Measurements from ENCODE around the gene BPIFB1. TPM values are rescaled to one million over a fixed set of nuclear protein-coding genes. Genes with fewer than 3 reads are reported as not detected.

The BPIFB1 gene
- total and polyA plus RNA-seq, 2 of the 13 experiments (the other 11 are each of a cell fraction or from before 2014, with no cell fraction given) = 0.82 to 4.4 TPM

DNA sequence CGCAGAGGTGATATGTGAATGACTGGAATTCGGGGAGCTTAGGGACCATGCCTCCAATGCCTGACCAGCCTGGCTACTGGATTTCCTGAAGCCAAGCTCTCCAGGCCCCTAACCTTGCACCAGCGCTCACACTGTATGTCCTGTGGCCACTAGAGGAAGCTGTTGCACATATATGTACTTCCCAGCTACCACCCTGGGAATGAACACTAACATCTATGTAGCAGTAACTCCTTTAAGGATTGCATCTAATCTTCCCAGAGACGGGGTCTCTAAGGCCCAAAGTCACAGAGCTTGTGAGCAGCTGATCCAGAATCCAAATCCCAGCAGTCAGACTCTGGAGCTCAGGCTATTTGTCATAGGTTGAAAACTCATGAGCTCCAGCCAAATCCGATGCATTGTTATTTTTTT, 20.4 kb upstream of the BPIFB1 start (continued):
- TF ChIP-seq ZNF383 (CRISPR knock-in tag; IDR thresholded peaks at IDR 0.05; ENCODE audit: borderline replicate concordance) = no peak
- TF ChIP-seq ZFX (CRISPR knock-in tag; IDR thresholded peaks at IDR 0.05; ENCODE audit: low read depth) = peak; percentile 51; the same call in 1 of the 2 replicates
- no peak for TF ChIP-seq SRSF9 (IDR thresholded peaks at IDR 0.05; ENCODE audit: borderline replicate concordance, insufficient read depth, low read depth, low read length, poor library complexity, severe bottlenecking)
- TF ChIP-seq RAD21 (CRISPR knock-in tag; IDR thresholded peaks at IDR 0.05) = peak; percentile 96
- TF ChIP-seq KDM5B (CRISPR knock-in tag; IDR thresholded peaks at IDR 0.05; ENCODE audit: borderline replicate concordance) = no peak
- no peak for TF ChIP-seq ZNF549 (CRISPR knock-in tag; IDR thresholded peaks at IDR 0.05)
- TF ChIP-seq ZKSCAN1 (IDR thresholded peaks at IDR 0.05; ENCODE audit: low read length) = no peak
- TF ChIP-seq, protein P1, sequence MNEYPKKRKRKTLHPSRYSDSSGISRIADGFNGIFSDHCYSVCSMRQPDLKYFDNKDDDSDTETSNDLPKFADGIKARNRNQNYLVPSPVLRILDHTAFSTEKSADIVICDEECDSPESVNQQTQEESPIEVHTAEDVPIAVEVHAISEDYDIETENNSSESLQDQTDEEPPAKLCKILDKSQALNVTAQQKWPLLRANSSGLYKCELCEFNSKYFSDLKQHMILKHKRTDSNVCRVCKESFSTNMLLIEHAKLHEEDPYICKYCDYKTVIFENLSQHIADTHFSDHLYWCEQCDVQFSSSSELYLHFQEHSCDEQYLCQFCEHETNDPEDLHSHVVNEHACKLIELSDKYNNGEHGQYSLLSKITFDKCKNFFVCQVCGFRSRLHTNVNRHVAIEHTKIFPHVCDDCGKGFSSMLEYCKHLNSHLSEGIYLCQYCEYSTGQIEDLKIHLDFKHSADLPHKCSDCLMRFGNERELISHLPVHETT (CRISPR knock-in tag; conservative IDR thresholded peaks at IDR 0.05) = no peak
- TF ChIP-seq CENPX (CRISPR knock-in tag; IDR thresholded peaks at IDR 0.05) = no peak
- TF ChIP-seq, protein P2, sequence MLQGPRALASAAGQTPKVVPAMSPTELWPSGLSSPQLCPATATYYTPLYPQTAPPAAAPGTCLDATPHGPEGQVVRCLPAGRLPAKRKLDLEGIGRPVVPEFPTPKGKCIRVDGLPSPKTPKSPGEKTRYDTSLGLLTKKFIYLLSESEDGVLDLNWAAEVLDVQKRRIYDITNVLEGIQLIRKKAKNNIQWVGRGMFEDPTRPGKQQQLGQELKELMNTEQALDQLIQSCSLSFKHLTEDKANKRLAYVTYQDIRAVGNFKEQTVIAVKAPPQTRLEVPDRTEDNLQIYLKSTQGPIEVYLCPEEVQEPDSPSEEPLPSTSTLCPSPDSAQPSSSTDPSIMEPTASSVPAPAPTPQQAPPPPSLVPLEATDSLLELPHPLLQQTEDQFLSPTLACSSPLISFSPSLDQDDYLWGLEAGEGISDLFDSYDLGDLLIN (CRISPR knock-in tag; IDR thresholded peaks at IDR 0.05; ENCODE audit: borderline replicate concordance) = no peak
- TF ChIP-seq ZFP37 (CRISPR knock-in tag; IDR thresholded peaks at IDR 0.05; ENCODE audit: borderline replicate concordance) = 0 out of 2 replicates have a peak, but pooled peaks have one; percentile 68
- TF ChIP-seq, protein P3, sequence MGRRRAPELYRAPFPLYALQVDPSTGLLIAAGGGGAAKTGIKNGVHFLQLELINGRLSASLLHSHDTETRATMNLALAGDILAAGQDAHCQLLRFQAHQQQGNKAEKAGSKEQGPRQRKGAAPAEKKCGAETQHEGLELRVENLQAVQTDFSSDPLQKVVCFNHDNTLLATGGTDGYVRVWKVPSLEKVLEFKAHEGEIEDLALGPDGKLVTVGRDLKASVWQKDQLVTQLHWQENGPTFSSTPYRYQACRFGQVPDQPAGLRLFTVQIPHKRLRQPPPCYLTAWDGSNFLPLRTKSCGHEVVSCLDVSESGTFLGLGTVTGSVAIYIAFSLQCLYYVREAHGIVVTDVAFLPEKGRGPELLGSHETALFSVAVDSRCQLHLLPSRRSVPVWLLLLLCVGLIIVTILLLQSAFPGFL (CRISPR knock-in tag; IDR thresholded peaks at IDR 0.05) = no peak
- TF ChIP-seq, protein P4, sequence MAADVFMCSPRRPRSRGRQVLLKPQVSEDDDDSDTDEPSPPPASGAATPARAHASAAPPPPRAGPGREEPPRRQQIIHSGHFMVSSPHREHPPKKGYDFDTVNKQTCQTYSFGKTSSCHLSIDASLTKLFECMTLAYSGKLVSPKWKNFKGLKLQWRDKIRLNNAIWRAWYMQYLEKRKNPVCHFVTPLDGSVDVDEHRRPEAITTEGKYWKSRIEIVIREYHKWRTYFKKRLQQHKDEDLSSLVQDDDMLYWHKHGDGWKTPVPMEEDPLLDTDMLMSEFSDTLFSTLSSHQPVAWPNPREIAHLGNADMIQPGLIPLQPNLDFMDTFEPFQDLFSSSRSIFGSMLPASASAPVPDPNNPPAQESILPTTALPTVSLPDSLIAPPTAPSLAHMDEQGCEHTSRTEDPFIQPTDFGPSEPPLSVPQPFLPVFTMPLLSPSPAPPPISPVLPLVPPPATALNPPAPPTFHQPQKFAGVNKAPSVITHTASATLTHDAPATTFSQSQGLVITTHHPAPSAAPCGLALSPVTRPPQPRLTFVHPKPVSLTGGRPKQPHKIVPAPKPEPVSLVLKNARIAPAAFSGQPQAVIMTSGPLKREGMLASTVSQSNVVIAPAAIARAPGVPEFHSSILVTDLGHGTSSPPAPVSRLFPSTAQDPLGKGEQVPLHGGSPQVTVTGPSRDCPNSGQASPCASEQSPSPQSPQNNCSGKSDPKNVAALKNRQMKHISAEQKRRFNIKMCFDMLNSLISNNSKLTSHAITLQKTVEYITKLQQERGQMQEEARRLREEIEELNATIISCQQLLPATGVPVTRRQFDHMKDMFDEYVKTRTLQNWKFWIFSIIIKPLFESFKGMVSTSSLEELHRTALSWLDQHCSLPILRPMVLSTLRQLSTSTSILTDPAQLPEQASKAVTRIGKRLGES (CRISPR knock-in tag; IDR thresholded peaks at IDR 0.05; ENCODE audit: borderline replicate concordance) = no peak
- no peak for TF ChIP-seq ZNF703 (CRISPR knock-in tag; IDR thresholded peaks at IDR 0.05; ENCODE audit: borderline replicate concordance)
- TF ChIP-seq ZNF331 (CRISPR knock-in tag; IDR thresholded peaks at IDR 0.05) = no peak; the same call in 1 of the 2 replicates
- TF ChIP-seq RXRB (CRISPR knock-in tag; IDR thresholded peaks at IDR 0.05; ENCODE audit: borderline replicate concordance) = peak; percentile 59; the same call in 1 of the 2 replicates
- TF ChIP-seq KLF6 (CRISPR knock-in tag; IDR thresholded peaks at IDR 0.05) = 0 out of 2 replicates have a peak, but pooled peaks have one; percentile 29
- TF ChIP-seq, protein P5, sequence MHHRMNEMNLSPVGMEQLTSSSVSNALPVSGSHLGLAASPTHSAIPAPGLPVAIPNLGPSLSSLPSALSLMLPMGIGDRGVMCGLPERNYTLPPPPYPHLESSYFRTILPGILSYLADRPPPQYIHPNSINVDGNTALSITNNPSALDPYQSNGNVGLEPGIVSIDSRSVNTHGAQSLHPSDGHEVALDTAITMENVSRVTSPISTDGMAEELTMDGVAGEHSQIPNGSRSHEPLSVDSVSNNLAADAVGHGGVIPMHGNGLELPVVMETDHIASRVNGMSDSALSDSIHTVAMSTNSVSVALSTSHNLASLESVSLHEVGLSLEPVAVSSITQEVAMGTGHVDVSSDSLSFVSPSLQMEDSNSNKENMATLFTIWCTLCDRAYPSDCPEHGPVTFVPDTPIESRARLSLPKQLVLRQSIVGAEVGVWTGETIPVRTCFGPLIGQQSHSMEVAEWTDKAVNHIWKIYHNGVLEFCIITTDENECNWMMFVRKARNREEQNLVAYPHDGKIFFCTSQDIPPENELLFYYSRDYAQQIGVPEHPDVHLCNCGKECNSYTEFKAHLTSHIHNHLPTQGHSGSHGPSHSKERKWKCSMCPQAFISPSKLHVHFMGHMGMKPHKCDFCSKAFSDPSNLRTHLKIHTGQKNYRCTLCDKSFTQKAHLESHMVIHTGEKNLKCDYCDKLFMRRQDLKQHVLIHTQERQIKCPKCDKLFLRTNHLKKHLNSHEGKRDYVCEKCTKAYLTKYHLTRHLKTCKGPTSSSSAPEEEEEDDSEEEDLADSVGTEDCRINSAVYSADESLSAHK (CRISPR knock-in tag; IDR thresholded peaks at IDR 0.05; ENCODE audit: borderline replicate concordance) = no peak
- no peak for TF ChIP-seq ZNF558 (CRISPR knock-in tag; IDR thresholded peaks at IDR 0.05; ENCODE audit: borderline replicate concordance)

Measured in HepG2 (cell line).